GM19240 (cell line): ENCODE measurements around the gene AP1B1.
"Not testable (repeated sequence)": the region's sequence is repeated elsewhere in the genome, so short reads cannot be mapped to it uniquely, and the experiment has no call there.

ENCODE experiments used
- DNase-seq: peaks from one replicate; pipeline ENCODE4 v3.0.0; 2011; ENCODE audit warnings: low spot score; ENCODE audit not compliant: insufficient read length

The AP1B1 gene

DNA sequence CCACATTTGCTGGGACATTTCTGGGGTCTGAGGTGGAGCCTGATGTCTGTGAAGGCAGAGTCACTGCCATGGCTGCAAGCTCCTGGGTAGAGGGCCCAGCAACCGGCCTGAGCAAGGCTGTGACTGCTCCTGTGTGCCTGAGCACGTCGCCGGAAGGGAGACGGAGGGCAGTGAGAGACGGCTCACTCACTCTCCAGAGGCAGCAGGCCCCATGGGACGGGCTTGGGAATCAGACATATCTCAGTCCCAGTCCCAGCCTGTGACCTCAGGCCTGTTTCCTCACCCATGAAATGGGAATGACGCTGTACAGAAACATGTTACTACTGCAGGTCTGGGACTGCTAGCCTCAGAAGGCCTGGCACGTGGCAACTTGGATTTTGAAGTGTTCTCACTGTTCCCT, 36.5 kb downstream of the AP1B1 start:
- DNase-seq = no peak

DNA sequence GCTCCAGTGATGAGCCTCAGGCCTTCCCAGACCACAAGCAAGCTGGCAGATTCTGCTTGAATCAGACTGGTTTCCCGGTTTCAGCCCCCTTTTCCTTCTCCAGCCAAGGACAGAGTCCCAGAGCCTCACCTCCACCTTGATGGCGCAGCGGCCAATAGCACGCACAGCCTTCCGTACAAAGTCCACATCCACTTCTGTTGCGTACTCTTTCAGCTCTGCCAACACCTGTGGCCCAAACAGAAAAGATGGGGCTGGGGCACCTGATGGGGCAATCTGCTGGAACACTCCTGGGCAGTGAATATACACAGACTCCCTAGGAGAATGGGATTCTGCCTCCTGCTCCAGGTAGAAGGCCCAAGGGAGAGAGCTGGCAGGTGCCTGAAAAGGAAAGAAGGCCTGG, 37.3 kb downstream of the AP1B1 start:
- DNase-seq = no peak

DNA sequence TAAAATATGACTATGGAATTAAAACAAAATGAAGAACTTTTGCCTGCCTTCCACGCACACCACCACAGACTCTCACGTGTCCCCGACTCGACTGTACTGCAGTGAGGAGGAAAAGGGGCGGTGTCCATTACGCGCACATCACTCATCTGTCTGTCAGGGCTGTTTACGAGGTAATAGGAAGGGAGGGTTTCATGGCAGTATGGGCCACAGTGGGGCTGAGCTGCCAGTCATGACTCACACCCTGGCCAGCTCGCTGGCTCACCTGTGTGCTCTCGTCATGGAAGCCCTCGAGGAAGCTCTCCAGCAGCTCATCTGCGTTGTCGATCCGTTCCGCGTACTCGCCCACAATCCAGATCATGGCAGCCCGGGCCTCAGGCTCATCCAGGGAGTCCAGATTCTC, 39.4 kb downstream of the AP1B1 start:
- DNase-seq = no peak

DNA sequence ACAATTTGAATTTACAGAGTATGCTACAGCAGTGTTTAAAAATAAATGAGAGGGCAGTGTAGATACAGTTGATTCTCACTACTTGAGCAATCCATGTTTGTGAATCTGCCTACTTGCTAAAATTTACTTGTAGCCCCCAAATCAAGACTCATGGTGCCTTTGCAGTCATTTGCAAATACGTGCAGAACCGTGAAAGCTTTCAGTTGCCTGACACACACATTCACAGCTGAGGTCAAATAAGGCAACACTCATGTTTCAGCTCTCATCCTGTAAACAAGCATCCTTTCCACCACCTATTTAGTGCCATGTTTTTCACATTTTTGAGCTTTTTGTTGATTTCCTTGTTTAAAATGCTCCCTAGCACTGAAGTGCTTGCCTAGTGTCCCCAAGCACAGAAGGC, 40.3 kb downstream of the AP1B1 start:
- DNase-seq = no peak

DNA sequence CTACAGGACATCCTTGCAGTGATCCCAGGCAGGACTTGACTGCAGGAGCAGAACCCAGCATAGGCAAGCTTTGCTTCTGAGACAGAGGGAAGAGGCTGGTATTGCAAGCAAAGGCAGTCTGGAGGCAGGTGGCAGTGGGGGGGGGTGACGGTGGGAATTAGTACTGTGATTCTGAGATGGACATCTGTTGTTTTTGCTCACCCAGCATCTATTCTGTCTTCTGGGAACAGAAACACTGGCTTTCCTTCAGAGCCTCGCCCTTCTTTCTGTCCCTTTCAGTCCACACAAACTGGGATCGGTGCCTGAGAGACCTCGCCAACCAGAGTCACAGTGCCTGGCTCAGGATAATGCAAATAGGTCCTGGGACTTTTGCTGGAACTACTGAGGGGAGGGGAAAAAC, 41.7 kb downstream of the AP1B1 start:
- DNase-seq = no peak

DNA sequence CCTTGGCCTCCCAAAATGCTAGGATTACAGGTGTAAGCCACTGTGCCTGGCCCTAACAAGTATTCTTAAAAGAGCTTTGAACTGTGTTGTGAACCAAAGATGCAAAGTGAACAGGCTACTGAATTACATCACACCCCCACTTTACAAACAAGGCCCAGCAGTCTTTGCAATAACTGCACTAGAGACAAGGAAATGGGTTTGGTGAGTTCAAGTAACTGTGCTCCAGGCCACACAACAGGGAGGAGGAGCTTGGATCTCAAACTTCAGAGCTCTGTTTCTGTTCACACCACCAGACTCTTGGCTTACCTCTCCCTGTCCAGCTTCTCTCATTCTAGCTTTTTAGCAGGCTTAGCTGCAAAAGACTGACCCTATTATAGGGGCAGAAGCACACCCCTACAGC, 42.4 kb downstream of the AP1B1 start:
- DNase-seq = no peak

DNA sequence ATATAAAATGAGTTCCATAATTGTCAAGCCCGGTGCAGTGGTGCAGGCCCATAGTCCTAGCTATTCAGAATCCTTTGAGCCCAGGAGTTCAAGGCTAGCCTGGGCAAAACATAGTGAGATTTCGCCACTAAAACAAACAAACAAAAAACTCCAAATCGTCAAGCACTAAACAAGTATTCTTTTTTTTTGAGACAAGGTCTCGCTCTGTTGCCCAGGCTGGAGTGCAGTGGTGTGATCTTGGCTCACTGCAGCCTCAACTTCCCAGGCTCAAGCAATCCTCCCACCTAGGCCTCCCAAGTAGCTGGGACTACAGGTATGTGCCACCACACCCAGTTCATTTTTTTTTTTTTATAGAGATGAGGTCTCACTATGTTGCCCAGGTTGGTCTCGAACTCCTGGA, 43.5 kb downstream of the AP1B1 start:
- DNase-seq = not testable (repeated sequence)

DNA sequence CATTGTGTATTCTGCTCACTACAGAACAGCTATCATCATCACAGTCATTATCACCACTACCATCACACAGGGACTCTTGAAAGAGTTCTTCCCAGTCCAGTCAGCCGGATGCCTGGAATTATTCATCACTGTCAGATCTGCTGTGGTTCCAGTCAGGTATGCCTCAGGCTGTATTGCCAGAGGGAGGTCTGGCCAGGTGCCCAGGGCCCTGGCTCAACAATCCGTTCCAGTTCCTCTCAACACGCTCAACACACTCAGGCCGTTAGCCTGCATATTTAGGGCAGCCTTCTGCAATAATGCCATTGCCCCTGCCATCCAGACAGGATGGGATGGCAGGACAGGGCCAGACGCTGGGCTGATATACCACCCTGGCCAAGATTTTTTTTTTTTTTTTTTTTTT, 44.2 kb downstream of the AP1B1 start:
- no peak for DNase-seq

DNA sequence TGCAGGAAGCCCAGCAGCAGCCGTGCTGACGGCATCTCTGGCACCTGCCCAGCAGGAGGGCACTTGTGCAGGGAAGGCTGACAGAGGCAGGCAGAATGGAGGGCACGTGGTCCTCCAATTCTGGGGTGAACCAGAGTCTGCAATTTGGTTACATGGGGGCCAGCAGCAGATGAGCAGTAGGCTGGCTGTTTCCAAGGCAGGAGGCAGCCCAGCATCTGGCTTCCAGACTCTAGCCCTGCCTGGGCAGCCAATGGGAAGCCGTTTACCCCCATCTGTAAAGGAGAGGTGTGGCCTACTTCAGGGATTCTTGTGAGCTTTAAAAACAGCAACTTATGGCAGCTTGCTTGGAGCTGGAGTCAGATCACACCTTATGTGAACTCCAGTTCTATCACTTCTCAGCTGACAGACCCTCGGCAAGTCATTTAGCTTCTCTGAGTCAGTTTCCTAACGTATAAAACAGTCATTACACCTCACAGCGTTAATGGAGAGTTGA, 45.0 kb downstream of the AP1B1 start:
- DNase-seq = no peak

DNA sequence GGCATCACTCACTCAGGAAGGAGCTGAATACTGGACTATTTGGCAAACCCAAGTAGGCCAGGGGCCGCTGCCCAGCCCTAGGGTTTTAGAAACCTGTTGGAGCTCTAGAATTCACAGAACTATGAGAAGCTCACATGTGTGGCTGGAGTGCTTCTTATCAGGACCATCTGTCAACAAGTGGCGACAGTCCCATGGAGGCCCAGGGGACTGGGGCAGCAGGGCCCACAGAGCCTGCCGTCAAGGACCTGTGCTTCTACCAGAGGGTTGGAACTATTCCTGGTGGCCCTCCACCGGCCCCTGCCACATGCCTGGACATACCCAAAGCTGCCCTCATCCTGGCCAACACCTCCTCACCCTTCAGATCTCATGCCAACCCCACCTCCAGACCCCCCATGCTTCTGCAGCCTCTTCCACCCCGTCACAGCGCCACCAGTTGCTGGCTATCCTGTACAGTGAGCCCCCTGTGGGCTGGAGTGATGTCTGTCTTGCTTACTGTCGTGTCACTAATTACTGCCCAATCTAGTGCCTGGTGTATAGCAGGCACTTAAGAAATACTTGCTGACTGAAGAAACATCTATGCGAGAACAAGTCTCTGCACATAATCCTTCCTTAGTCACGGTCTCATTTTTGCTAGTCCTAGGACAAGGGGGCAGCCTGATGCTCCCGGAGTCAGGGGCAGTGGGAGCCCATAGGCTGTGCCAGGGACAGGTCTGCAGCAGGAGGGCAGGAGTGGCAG, 45.6 kb downstream of the AP1B1 start:
- DNase-seq = no peak

DNA sequence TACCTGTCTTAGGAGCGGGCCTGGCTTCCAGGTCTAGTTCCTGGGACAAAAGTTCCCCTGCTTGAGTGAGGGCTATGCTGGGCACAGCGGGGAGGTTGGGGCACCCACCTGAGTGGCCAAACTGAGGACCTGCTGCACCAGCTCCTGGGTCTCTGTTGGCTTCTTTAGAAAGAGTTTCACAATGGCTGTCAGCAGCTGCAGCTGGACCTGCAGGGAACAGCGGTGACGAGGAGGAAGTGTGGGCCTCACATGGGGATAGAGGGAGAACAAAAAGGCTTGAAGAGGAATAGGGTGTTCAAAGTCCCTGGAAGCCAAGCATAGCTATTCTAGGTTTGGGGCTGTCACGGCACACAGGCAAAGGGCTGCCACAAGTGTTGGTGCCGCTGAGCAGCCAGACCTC, 46.2 kb downstream of the AP1B1 start:
- DNase-seq = no peak

DNA sequence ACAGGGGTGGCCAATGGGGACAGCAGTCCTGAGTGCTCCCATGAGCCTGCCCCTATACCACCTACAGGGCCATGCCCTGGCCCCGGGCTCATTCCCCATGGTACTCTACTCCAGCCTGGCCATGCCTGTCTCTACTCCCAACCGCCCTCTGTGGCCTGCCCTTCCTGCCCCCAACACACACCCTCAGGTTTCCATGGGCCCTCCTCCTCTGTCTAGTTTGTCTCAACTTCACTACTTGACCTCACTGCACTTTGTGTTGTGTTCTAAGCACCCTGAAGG, 46.6 kb downstream of the AP1B1 start:
- DNase-seq = no peak

DNA sequence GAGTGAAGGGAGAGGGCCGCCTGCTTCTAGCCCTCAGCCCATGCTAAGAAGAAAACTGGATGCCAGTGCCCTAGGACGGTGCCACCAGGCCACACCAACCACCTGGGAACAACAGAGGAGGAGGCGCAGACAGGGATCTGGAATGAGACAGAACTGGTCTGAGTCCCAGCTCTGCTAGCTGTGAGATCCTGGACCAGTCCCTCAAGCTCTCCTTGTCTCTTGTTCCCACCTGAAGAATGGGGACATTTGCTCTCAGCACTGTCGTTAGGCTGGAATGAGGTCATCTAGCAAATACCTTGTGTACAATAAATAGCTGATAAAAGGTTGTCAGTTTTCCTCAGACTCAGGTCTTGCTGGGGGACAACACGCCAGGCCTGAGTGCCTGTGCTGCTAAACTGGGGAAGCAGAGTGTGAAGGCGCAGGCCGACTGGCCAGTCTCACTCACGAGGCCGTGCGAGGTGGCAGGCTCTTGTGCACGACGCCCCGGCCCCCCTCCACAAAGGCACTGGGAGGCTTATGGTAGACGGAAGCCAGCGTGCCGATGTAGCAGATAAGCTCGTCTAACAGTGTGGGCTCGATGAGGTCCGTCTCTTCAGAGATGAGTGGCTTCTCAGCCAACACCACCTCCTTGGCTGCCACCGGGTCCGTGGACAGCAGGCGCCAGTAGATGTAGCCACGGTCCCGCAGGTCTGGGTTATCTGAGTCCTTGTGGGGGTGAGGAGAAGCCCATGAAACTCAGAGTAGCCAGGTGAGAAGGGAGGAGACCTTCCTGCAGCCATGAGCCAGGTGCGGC, 47.1 kb downstream of the AP1B1 start:
- DNase-seq = no peak

DNA sequence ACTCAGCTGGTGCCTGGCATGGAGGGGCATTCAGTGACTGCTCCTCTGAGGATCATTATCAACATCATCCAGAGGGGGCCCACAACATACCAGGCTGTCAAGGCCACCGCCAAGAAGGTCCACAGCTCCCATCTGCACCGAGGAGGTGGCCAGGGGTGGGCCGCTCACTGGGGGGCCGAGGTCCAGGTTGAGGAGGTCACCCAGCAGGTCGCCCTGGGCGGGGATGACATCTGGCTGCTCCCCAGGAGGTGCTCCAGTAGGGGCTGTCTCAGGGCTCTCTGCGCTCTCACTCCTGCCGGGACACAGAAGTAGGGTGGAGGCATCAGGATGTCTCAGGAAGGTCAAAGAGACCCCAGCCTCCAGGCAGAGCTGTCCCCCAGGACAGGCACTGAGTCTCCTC, 47.8 kb downstream of the AP1B1 start:
- no peak for DNase-seq

DNA sequence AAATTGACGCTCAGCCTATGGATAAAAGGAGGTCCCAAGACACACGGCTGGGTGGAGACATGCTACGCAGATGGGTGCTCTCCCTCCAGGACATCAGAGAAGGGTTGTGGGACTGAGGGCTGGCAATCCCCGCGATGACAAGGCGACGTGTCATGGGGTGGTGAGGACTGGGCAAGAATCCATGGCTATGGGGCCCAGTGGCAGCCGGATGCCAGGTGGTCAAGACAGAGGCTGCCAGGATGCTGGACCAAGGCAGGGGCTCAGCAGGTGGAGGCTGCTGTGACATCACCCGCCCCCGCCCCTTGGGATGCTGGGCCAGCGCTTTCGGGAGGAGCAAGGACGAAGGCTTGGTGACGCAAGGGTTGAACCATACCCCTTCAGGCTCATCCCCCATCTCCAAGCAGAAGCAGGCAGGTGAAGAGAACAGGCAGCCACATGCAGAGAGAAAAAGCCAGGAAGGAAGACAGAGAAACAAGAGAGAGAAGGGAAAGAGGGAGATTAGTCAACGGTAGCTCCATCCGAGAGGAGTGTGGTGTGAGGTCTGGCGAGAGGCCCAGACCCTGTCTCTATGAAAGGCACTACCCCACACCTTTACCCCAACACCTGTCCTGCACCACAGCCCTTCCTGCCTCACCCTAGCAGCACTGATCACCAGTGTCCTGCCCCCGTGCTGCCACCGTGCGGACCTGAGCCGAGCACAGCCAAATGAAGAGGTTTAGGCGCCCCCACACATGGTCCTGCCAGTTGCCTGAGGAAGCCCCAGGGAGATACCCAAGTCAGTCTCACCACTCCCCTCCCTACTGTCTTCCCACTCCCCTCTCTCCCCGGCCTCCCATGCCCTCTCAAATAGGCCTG, 48.8 kb downstream of the AP1B1 start:
- no peak for DNase-seq

DNA sequence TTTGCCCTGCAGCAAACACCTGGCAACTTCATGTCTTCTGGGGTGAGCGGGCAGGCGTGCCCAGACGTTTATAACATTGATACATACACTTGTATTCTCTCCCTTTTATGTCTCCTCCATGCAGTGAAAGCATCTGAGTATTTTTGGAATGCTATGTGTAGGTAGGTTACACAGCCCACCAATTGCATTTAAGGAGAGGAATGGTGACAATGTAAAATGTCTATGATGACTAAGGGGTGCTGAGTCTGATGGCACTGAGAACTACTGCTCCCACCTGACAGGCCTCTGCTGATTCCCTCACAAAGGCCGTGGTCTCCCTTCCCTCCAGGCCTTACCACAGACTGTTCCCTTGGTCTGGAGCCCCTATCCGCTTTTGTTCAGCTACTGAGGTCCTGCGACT, 50.0 kb downstream of the AP1B1 start:
- DNase-seq = no peak

DNA sequence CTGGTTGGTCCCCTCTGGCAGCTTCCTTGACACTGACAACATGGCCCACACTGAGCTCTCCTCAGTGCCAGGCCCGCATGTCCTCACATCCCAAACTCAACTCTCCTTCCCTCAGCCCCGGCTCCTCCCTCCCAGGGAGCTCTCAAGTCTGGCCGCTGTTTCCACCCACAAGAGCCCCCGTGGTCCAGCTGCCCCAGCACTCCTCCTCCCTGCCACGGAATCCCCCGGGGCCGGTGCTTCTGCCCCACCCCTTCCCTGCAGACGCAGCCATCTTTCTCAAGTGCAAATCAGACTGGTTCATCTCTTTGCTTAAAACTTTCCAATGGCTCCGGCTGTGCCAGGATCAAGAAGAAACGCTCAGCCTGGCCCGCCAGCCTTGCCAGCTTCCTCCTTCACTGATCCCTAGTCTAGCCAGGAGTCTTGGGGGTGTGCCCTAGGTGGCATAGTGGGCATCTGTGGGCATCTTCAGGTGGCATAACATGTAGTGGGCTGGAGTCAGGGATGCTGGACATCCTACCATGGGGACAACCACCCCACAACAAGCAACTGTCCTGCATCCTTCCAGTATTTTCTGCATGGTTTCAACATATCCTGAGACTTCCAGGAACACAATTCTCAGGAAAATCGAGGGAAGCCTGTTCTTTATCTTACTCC, 50.6 kb downstream of the AP1B1 start:
- DNase-seq = no peak

DNA sequence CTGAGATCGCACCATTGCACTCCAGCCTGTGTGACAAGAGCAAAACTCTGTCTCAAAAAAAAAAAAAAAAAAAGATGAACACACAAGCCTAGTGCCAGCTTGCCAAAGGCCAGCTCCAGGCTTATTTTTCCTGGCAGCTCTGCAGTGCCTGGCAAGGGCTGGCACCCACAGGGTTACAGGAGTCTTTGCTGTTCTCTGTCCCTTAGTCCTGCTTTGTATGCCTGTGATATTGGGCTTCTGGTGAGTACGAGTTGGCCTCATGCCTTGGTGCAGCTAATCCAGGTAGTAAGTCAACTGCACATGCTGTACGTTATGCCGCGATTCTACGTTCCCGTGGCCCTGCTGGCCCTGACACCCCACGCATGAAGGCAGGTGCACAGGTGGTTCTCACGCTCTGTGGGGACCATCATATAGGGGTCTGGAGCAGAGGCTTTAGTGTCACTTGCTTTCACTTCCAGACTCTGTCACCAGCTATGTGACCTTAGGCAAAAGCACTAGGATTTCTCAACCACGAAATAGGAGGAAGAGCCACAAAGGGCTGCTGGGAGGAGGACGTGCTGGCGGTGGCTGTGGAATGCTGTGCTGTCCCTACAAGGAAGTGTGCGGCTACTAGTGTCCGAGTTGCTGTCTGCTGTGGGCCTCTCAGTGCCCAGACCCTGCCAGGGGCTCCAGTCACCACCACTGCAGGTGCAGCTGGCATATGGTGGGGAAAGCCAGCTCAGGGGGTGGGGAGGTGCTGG, 51.4 kb downstream of the AP1B1 start:
- no peak for DNase-seq

DNA sequence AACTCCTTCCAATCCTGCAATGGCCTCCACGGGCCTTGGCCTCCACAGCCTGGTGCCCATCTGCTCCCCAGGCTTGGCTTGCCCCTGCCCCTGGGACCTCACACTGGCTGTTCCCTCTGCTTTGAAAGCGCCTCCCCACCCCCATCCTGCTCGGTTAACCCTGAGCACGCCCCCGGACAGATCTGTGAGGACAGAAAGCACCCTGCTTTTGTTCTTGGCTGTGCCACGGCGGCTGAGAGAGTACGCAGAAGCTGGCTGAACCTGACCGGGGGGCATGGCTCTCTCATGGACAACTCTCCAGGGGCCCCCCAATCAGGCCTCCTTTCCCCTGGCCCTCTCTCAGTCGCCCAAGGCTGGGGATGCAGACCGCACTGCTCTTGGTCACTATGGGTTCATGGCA, 52.7 kb downstream of the AP1B1 start:
- DNase-seq = no peak

DNA sequence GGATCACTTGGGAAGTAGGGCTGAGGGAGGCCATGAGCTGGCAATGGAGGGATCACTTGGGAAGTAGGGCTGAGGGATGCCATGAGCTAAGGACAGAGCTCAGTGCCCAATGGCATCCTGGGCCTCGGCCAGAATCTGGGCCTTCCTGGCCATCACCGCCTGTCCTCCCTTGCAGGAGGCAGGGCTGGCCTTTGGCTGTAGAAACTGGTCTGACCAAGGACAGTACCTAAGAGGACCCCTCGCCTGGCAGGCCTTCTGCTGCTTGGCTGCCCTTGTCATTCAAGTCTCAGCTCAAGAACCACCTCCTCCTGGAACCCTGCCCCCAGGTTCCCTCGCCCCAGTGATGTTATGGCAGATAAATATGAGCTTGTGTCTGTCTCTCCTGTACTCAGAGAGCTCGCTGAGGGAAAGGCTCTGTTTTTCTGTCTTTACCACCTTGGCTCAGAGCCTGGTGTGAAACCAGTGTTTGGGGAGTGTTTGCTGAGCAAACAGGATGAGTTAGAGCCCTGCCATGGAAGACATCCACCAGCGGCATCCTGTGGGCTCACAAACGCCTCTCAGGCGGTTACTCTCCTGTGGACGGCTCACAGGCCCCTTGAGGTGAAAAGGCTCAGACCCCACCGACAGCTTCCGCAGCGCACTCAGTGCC, 53.5 kb downstream of the AP1B1 start:
- no peak for DNase-seq

DNA sequence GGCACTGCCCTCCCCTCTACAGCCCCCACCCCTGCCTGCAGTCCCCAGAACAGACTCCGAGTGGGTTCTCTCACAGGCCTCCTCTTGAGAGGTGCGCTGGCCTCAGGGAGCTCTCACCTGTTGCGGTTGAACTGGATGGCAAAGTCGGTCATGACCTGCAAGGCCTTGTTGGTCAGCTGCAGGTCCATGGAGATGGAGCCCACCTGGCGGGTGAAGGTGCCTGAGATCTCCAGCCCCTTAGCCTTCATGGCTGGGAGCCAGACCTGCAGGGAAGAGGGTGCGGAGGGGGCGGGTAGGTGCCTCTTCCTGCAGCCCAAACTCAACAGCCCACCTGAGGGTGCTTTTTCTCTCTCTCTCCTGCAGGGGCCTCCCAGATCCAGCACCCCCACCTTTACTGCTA, 54.2 kb downstream of the AP1B1 start:
- no peak for DNase-seq
